ENCODE data around the gene DNAH3. TPM values are rescaled to one million over a fixed set of nuclear protein-coding genes. Genes with fewer than 3 reads are reported as not detected.
"Not testable (repeated sequence)": the region's sequence is repeated elsewhere in the genome, so short reads cannot be mapped to it uniquely, and the experiment has no call there.

Gene DNAH3
- total RNA-seq, 1 donor from 2014 or later, result not detected

DNA sequence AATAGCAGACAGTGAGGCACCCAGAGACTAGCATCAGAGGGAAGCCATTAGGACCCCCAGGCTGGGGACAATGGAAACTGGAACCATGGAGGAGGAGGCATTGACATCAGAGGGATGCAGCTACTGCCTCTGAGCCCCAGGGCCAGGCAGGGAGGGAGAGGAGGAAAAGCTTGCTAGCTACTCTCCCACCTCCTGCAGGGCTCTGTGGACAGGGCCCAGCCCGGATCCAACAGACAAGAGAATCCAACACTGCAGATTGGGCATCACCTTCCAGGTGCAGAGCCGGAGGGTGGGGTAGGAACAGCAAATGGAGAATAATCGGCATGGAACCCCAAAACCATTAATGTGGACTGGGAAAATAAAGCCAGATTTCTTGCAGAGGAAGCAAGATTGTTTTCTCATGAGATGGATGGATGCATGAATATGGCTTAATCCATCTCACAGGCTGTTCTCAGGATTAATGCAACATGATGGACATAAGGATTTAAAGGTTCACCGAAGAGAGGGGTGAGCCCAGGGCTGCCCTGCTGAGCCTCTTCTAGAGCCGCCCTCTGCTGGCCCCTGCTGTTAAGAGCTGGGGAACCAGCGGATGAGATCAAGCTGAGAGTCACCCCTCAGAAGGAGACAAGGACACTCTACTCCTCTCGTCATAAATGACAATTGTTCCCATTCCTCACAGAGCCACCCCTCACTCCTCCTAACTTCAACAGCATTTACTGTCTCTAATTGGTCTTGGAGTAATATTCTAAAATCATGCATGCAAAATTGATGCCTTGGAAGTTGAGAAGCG, 48.8 kb downstream of the DNAH3 start:
- TF ChIP-seq, protein P1, sequence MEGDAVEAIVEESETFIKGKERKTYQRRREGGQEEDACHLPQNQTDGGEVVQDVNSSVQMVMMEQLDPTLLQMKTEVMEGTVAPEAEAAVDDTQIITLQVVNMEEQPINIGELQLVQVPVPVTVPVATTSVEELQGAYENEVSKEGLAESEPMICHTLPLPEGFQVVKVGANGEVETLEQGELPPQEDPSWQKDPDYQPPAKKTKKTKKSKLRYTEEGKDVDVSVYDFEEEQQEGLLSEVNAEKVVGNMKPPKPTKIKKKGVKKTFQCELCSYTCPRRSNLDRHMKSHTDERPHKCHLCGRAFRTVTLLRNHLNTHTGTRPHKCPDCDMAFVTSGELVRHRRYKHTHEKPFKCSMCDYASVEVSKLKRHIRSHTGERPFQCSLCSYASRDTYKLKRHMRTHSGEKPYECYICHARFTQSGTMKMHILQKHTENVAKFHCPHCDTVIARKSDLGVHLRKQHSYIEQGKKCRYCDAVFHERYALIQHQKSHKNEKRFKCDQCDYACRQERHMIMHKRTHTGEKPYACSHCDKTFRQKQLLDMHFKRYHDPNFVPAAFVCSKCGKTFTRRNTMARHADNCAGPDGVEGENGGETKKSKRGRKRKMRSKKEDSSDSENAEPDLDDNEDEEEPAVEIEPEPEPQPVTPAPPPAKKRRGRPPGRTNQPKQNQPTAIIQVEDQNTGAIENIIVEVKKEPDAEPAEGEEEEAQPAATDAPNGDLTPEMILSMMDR (IDR thresholded peaks at IDR 0.05; ENCODE audit: unreplicated experiment), result no peak
- no peak for DNase-seq (ENCODE audit: low spot score in 2 of 2, unreplicated experiment in 2 of 2)
- peaks cover 1% of the 10 kb centered on the region for H3K4me1 Mint-ChIP-seq
- H3K27me3 Mint-ChIP-seq (ENCODE audit: low read depth), result peaks cover 21% of the 10 kb centered on the region
- H3K36me3 Mint-ChIP-seq, result no peaks in the 10 kb centered on the region
- no peak overlapping the region for H3K4me3 Mint-ChIP-seq
- no peak overlapping the region for H3K27ac Mint-ChIP-seq
- no peaks in the 10 kb centered on the region for H3K9me3 Mint-ChIP-seq

GRCh38 chr16:21100447-21100846, 50.2 kb downstream of the DNAH3 start:
- no peak for DNase-seq (ENCODE audit: low spot score in 2 of 2, unreplicated experiment in 2 of 2)
- no peaks in the 10 kb centered on the region for H3K9me3 Mint-ChIP-seq

DNA sequence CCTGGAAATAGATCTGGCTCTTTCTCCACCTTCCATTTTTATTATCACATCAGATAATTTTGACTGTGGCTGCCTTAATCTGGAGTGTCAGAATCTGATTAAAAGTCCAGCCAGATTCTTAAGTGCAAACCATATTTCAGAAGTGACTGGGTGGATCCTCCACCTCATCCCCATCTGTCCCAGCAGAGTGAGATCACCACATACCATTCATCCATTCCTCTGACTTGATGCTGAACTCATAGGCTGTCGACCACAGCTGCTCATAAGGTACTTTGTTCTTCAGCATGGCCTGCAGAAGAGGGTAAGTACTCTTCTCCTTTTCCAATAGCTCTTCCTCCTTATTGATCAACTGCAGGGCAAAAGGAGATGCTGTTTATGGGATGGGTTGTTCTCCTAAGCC, 53.5 kb downstream of the DNAH3 start:
- DNase-seq (ENCODE audit: low spot score in 2 of 2, unreplicated experiment in 2 of 2), result no peak
- H3K27me3 Mint-ChIP-seq (ENCODE audit: low read depth), result peaks cover 28% of the 10 kb centered on the region
- no peak overlapping the region for H3K27ac Mint-ChIP-seq
- H3K36me3 Mint-ChIP-seq, result no peaks in the 10 kb centered on the region
- no peak overlapping the region for H3K4me3 Mint-ChIP-seq
- H3K9me3 Mint-ChIP-seq, result peaks cover 6% of the 10 kb centered on the region
- H3K4me1 Mint-ChIP-seq, result no peaks in the 10 kb centered on the region
- TF ChIP-seq, protein P1 (IDR thresholded peaks at IDR 0.05; ENCODE audit: unreplicated experiment), result no peak

More at GRCh38 chr16:21100447-21100846, 50.2 kb downstream of the DNAH3 start:
- Mint-ChIP-seq H3K27me3 (ENCODE audit: low read depth) (peaks cover 29% of the 10 kb centered on the region), H3K36me3 (no peaks in the 10 kb centered on the region), H3K4me3 (no peak overlapping the region), H3K4me1 (peaks cover 1% of the 10 kb centered on the region), H3K27ac (no peak overlapping the region)
- TF ChIP-seq, protein P1 (IDR thresholded peaks at IDR 0.05; ENCODE audit: unreplicated experiment), result no peak

- Mint-ChIP-seq H3K9me3 (peaks cover 12% of the 10 kb centered on the region), H3K27me3 (ENCODE audit: low read depth) (peaks cover 27% of the 10 kb centered on the region)
- H3K4me1 Mint-ChIP-seq; H3K36me3 Mint-ChIP-seq; H3K4me3 Mint-ChIP-seq; H3K27ac Mint-ChIP-seq; DNase-seq (ENCODE audit: low spot score in 2 of 2, unreplicated experiment in 2 of 2): not testable (repeated sequence)
These were observed 55.9 kb downstream of the DNAH3 start for GRCh38 chr16:21094719-21095118.

DNA sequence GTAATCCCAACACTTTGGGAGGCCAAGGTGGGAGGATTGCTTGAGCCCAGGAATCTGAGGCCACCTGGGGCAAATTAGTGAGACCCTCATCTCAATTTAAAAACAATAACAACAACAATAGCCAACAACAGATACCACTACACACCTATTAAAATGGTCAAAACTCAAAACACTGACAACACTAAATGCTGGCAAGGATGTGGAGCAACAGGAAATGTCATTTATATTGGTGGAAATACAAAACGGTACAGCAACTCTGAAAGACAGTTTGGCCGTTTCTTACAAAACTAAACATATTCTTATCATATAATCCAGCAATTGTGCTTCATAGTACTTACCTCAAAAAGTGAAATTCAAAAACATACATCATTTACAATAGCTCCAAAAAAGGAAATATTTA, 57.7 kb downstream of the DNAH3 start:
- Mint-ChIP-seq H3K4me3 (no peak overlapping the region), H3K9me3 (peaks cover 17% of the 10 kb centered on the region), H3K27ac (no peak overlapping the region), H3K4me1 (no peaks in the 10 kb centered on the region), H3K36me3 (no peaks in the 10 kb centered on the region), H3K27me3 (ENCODE audit: low read depth) (peaks cover 18% of the 10 kb centered on the region)
- TF ChIP-seq, protein P1 (IDR thresholded peaks at IDR 0.05; ENCODE audit: unreplicated experiment), result no peak
- DNase-seq (ENCODE audit: low spot score in 2 of 2, unreplicated experiment in 2 of 2), result no peak

DNA sequence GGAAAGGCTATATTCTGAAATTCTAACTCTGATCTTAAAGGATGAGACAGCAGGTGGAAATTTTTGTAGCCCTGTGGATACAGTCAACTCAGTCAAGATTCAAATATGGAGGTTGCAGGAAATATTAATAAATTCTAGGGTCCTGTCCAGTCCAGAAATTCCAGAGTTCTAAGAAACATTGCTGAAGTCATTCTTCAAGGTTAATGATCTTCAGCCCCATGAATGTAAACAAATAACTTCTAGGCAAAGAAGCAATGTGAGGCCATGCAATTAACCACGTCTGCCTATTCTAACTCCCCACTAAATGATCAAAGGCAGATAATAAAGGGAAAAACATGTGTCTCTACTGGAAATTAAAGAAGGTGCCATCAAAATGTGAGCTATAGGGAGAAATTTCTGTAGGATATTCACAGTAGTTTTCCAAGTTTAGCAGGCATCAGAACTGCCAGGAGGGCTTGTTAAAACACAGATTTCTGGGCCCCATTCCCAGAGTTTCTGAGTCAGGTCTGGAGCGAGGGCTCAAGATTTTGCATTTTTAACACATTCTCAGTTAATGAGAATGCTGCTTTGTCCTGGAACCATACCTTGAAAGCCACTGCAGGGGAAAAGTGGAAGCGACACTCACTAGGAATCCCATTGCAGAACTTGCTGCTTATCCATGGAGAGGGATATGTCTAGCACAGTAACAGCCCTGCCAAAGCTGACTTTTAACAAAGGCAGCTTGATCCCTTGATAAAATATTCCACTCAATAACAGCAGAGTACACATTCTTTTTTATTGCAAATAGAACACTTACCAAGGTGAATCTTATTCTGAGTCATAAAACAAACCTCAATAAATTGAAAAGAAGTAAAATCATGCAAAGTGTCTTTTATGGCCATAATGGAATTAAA, 61.8 kb downstream of the DNAH3 start:
- peaks cover 2% of the 10 kb centered on the region for H3K27me3 Mint-ChIP-seq (ENCODE audit: low read depth)
- no peaks in the 10 kb centered on the region for H3K36me3 Mint-ChIP-seq
- peaks cover 14% of the 10 kb centered on the region for H3K9me3 Mint-ChIP-seq
- TF ChIP-seq, protein P1 (IDR thresholded peaks at IDR 0.05; ENCODE audit: unreplicated experiment), result no peak
- H3K27ac Mint-ChIP-seq, result no peak overlapping the region
- no peak for DNase-seq (ENCODE audit: low spot score in 2 of 2, unreplicated experiment in 2 of 2)
- no peak overlapping the region for H3K4me3 Mint-ChIP-seq
- H3K4me1 Mint-ChIP-seq, result no peaks in the 10 kb centered on the region
